Spleen (tissue), 11 donors: ENCODE measurements around the gene POLR3E. TPM values are rescaled to one million over a fixed set of nuclear protein-coding genes. Genes with fewer than 3 reads are reported as not detected.

Experiments
- DNase-seq: peaks from one replicate; pipeline ENCODE4 v3.0.0-alpha.2; 2020
- H3K27ac ChIP-seq, 8 donors: fragments of 200-600 bp; sonication (generic) in 7 of 8; 1 replicate in 4 of 8; 2 replicates in 4 of 8; pipeline versions ENCODE4 v1.5.0 to v1.8.0; 2016 to 2021; ENCODE audit warnings: inconsistent platforms in 4 of 8, mild to moderate bottlenecking in 4 of 8, moderate library complexity in 1 of 8
- H3K27me3 ChIP-seq, 7 donors: fragments of 200-600 bp; sonication (generic) in 6 of 7; replicated peaks in 1 of 7; 1 replicate in 4 of 7; 2 replicates in 3 of 7; pipeline versions ENCODE4 v1.5.0 to v1.8.0; 2016 to 2021; ENCODE audit warnings: inconsistent platforms in 3 of 7, mild to moderate bottlenecking in 1 of 7
- H3K36me3 ChIP-seq, 6 donors: fragments of 200-600 bp; sonication (generic) in 5 of 6; 1 replicate in 4 of 6; 2 replicates in 2 of 6; pipeline versions ENCODE4 v1.5.0 to v1.8.0; 2016 to 2021; ENCODE audit warnings: inconsistent platforms in 2 of 6
- H3K4me1 ChIP-seq, 6 donors: fragments of 200-600 bp; sonication (generic) in 5 of 6; 1 replicate in 3 of 6; 2 replicates in 3 of 6; pipeline versions ENCODE4 v1.5.0 to v1.8.0; 2016 to 2021; ENCODE audit warnings: inconsistent platforms in 3 of 6
- H3K4me3 ChIP-seq, 8 donors: fragments of 200-600 bp; sonication (generic) in 7 of 8; 1 replicate in 4 of 8; 2 replicates in 4 of 8; pipeline versions ENCODE4 v1.5.0 to v1.8.0; 2016 to 2021; ENCODE audit warnings: inconsistent platforms in 4 of 8, mild to moderate bottlenecking in 4 of 8, moderate library complexity in 2 of 8
- H3K9me3 ChIP-seq, 8 donors: fragments of 200-600 bp; sonication (generic) in 7 of 8; 1 replicate in 4 of 8; 2 replicates in 4 of 8; pipeline versions ENCODE4 v1.5.0 to v1.8.0; 2016 to 2021; ENCODE audit warnings: inconsistent platforms in 4 of 8
- CTCF ChIP-seq, 11 experiments: fragments of 200-600 bp in 7 of 11; fragments of 450-650 bp in 4 of 11; sonication (generic) in 4 of 11; IDR thresholded peaks in 8 of 11; conservative IDR thresholded peaks in 3 of 11; 1 replicate in 7 of 11; 2 replicates in 4 of 11; pipeline versions ENCODE4 v1.4.0 to v1.8.0; 2016 to 2021; ENCODE audit warnings: antibody characterized with exemption in 11 of 11, inconsistent platforms in 4 of 11, mild to moderate bottlenecking in 1 of 11
- POLR2A ChIP-seq, 3 donors: fragments of 450-650 bp; IDR thresholded peaks; one replicate each; pipeline ENCODE4 v1.5.1; 2017; ENCODE audit warnings: antibody characterized with exemption in 3 of 3, mild to moderate bottlenecking in 1 of 3
- POLR2AphosphoS5 ChIP-seq, 3 donors: sonication (generic); formaldehyde crosslinking; IDR thresholded peaks; one replicate each; pipeline ENCODE4 v1.5.1; 2017; ENCODE audit warnings: antibody characterized with exemption in 3 of 3
- WGBS, 5 donors: extraction: QIAGEN DNeasy Blood & Tissue Kit in 3 of 5; methylation state at CpG; one replicate each; pipeline versions ENCODE4 v1.1.5 to v1.1.7; 2013 to 2018; 5-methylcytosine and 5-hydroxymethylcytosine counted together
- intact Hi-C: fragments of 100-400 bp; cut with DNase I; formaldehyde crosslinking; loops from one replicate; pipeline ENCODE4 v1.15.0; 2023; ENCODE audit warnings: low total_unique reads
- polyA plus RNA-seq, 3 donors: library from polyadenylated mRNA; stranded (reverse); fragments of 200-250 nt; gene quantifications; one replicate each; pipeline ENCODE4 v1.2.1, GENCODE V29; 2013
- total RNA-seq, 7 donors: library from RNA; depleted of rRNA in 3 of 7; stranded (reverse); fragments of >200 nt in 3 of 7; fragmentation: NEBNext Ultra II Directional in 4 of 7; extraction: Animal tissue kit (Norgen Biotek cat#: 25700) in 4 of 7; gene quantifications; one replicate each; pipeline versions ENCODE4 v1.1.0 to v1.2.1, GENCODE V29; 2016 to 2021
- donor health status: healthy with polysubstance abuse.
- donor health status: DM: no; HTN: no; CAD: no; lungs with moderate emphysema.
- donor health status: DM: no; HTN: no; CAD: no.
- donor health status: Bipolar disorder and iron deficiency.
- donor health status: healthy.
- donor health status: DM: no; HTN: no; CAD: no.
- donor health status: DM: yes; HTN: yes; CAD: no.

The POLR3E gene
- total and polyA plus RNA-seq, 10 donors: 17.3 to 58.0 (median 44.7) TPM

GRCh38 chr16:22264786-22265185 is 32.4 kb upstream of the POLR3E start:
- intact Hi-C loops: no loop called here
- Histone ChIP-seq H3K27ac (no peak overlapping the region), H3K27me3 (no peaks in the 10 kb centered on the region), H3K36me3 (peaks cover 0 to 100% (median 66%) of the 10 kb centered on the region in 6 donors), H3K4me3 (no peak overlapping the region), H3K9me3 (no peaks in the 10 kb centered on the region), H3K4me1 (no peaks in the 10 kb centered on the region)
- TF ChIP-seq POLR2A (IDR thresholded peaks at IDR 0.05): no peak
- no peak for TF ChIP-seq POLR2AphosphoS5 (IDR thresholded peaks at IDR 0.05)
- TF ChIP-seq CTCF (IDR thresholded peaks at IDR 0.05 in 8 of 11, conservative IDR thresholded peaks at IDR 0.05 in 3 of 11): no peak
- no peak for DNase-seq
- 88 to 96% (median 91%) methylated on average over 7 of the region's 7 CpGs for WGBS, 5 donors

GRCh38 chr16:22265351-22265750 is 31.9 kb upstream of the POLR3E start:
- no peak overlapping the region for H3K4me3 ChIP-seq
- TF ChIP-seq CTCF (IDR thresholded peaks at IDR 0.05 in 8 of 11, conservative IDR thresholded peaks at IDR 0.05 in 3 of 11) (no peak), POLR2AphosphoS5 (IDR thresholded peaks at IDR 0.05) (no peak), POLR2A (IDR thresholded peaks at IDR 0.05) (no peak)
- no peak overlapping the region for H3K27ac ChIP-seq
- no peaks in the 10 kb centered on the region for H3K27me3 ChIP-seq
- H3K4me1 ChIP-seq: no peaks in the 10 kb centered on the region
- H3K36me3 ChIP-seq: peaks cover 0 to 100% (median 64%) of the 10 kb centered on the region in 6 donors
- DNase-seq: no peak
- intact Hi-C loops: no loop called here
- 91 to 95% (median 94%) methylated on average over 5 of the region's 5 CpGs for WGBS, 5 donors
- H3K9me3 ChIP-seq: no peaks in the 10 kb centered on the region

- WGBS, 5 donors: 93 to 98% (median 95%) methylated on average over 14 to 19 of the region's 19 CpGs
- intact Hi-C loops: no loop called here
Observed at GRCh38 chr16:22266546-22266945, 30.7 kb upstream of the POLR3E start.

GRCh38 chr16:22267764-22268163 is 29.4 kb upstream of the POLR3E start:
- 87 to 97% (median 93%) methylated on average over 8 of the region's 8 CpGs for WGBS, 5 donors
- no peaks in the 10 kb centered on the region for H3K27me3 ChIP-seq
- intact Hi-C loops: no loop called here
- peaks cover 0 to 100% (median 65%) of the 10 kb centered on the region in 6 donors for H3K36me3 ChIP-seq
- TF ChIP-seq POLR2AphosphoS5 (IDR thresholded peaks at IDR 0.05): no peak
- TF ChIP-seq CTCF (IDR thresholded peaks at IDR 0.05 in 8 of 11, conservative IDR thresholded peaks at IDR 0.05 in 3 of 11): no peak
- no peak for TF ChIP-seq POLR2A (IDR thresholded peaks at IDR 0.05)
- no peak overlapping the region for H3K4me3 ChIP-seq
- DNase-seq: no peak
- no peak overlapping the region for H3K27ac ChIP-seq
- no peaks in the 10 kb centered on the region for H3K9me3 ChIP-seq
- no peaks in the 10 kb centered on the region for H3K4me1 ChIP-seq

More at GRCh38 chr16:22266546-22266945, 30.7 kb upstream of the POLR3E start:
- no peak overlapping the region for H3K27ac ChIP-seq
- no peak overlapping the region for H3K4me3 ChIP-seq
- no peak for DNase-seq
- H3K36me3 ChIP-seq: peaks cover 0 to 100% (median 65%) of the 10 kb centered on the region in 6 donors
- H3K4me1 ChIP-seq: no peaks in the 10 kb centered on the region
- H3K9me3 ChIP-seq: no peaks in the 10 kb centered on the region
- TF ChIP-seq POLR2A (IDR thresholded peaks at IDR 0.05): no peak
- TF ChIP-seq CTCF (IDR thresholded peaks at IDR 0.05 in 8 of 11, conservative IDR thresholded peaks at IDR 0.05 in 3 of 11): no peak
- TF ChIP-seq POLR2AphosphoS5 (IDR thresholded peaks at IDR 0.05): peak in 2 of 3 donors; percentile 25 to 35
- H3K27me3 ChIP-seq: no peaks in the 10 kb centered on the region
